ENCODE results near the gene CD99. TPM values are rescaled to one million over a fixed set of nuclear protein-coding genes. Genes with fewer than 3 reads are reported as not detected.

CD99 gene
- total RNA-seq, 1 donor from 2014 or later: 714 TPM

GRCh38 chrX:2714551-2714950, 23.5 kb downstream of the CD99 start:
- H3K27ac Mint-ChIP-seq (ENCODE audit: unreplicated experiment): no peak overlapping the region
- TF ChIP-seq, protein P1, sequence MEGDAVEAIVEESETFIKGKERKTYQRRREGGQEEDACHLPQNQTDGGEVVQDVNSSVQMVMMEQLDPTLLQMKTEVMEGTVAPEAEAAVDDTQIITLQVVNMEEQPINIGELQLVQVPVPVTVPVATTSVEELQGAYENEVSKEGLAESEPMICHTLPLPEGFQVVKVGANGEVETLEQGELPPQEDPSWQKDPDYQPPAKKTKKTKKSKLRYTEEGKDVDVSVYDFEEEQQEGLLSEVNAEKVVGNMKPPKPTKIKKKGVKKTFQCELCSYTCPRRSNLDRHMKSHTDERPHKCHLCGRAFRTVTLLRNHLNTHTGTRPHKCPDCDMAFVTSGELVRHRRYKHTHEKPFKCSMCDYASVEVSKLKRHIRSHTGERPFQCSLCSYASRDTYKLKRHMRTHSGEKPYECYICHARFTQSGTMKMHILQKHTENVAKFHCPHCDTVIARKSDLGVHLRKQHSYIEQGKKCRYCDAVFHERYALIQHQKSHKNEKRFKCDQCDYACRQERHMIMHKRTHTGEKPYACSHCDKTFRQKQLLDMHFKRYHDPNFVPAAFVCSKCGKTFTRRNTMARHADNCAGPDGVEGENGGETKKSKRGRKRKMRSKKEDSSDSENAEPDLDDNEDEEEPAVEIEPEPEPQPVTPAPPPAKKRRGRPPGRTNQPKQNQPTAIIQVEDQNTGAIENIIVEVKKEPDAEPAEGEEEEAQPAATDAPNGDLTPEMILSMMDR (IDR thresholded peaks at IDR 0.05; ENCODE audit: unreplicated experiment): no peak
- H3K4me3 Mint-ChIP-seq (ENCODE audit: unreplicated experiment): no peak overlapping the region
- H3K9me3 Mint-ChIP-seq (ENCODE audit: unreplicated experiment): no peaks in the 10 kb centered on the region
- DNase-seq (ENCODE audit: low spot score): no peak
- peaks cover 47% of the 10 kb centered on the region for H3K36me3 Mint-ChIP-seq (ENCODE audit: low read depth, unreplicated experiment)
- peaks cover 6% of the 10 kb centered on the region for H3K27me3 Mint-ChIP-seq (ENCODE audit: unreplicated experiment)
- peaks cover 25% of the 10 kb centered on the region for H3K4me1 Mint-ChIP-seq (ENCODE audit: unreplicated experiment)

GRCh38 chrX:2715066-2715600, 24.0 kb downstream of the CD99 start:
- Mint-ChIP-seq H3K27ac (ENCODE audit: unreplicated experiment) (peak overlapping the region; percentile 77), H3K4me1 (ENCODE audit: unreplicated experiment) (peaks cover 20% of the 10 kb centered on the region)

DNA sequence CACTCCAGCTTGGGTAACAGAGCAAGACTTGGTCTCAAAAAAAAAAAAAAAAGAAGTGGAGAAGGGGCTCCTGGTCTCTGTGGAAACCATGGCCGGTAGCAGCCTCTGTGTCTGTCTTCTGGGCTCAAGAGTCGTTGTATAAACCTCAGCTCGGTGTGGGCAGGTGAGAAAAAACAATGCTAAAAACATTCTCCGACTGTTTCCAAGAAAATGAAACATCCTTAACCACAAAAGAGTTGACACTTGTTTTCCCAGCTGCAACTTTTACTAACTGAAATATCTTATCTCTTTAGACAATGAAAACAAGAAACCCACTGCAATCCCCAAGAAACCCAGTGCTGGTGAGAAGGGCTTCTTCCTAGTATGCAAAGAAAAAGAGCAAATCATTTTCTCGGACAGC, 26.2 kb downstream of the CD99 start:
- Mint-ChIP-seq H3K4me3 (ENCODE audit: unreplicated experiment) (no peak overlapping the region), H3K9me3 (ENCODE audit: unreplicated experiment) (no peaks in the 10 kb centered on the region), H3K36me3 (ENCODE audit: low read depth, unreplicated experiment) (peaks cover 57% of the 10 kb centered on the region), H3K4me1 (ENCODE audit: unreplicated experiment) (peaks cover 13% of the 10 kb centered on the region), H3K27ac (ENCODE audit: unreplicated experiment) (no peak overlapping the region), H3K27me3 (ENCODE audit: unreplicated experiment) (peaks cover 3% of the 10 kb centered on the region)
- DNase-seq (ENCODE audit: low spot score): no peak
- TF ChIP-seq, protein P1 (IDR thresholded peaks at IDR 0.05; ENCODE audit: unreplicated experiment): no peak

More at GRCh38 chrX:2715066-2715600, 24.0 kb downstream of the CD99 start:
- DNase-seq (ENCODE audit: low spot score): no peak
- Mint-ChIP-seq H3K4me3 (ENCODE audit: unreplicated experiment) (peak overlapping the region; percentile 72), H3K9me3 (ENCODE audit: unreplicated experiment) (no peaks in the 10 kb centered on the region), H3K36me3 (ENCODE audit: low read depth, unreplicated experiment) (peaks cover 52% of the 10 kb centered on the region), H3K27me3 (ENCODE audit: unreplicated experiment) (peaks cover 6% of the 10 kb centered on the region)
- TF ChIP-seq, protein P1 (IDR thresholded peaks at IDR 0.05; ENCODE audit: unreplicated experiment): no peak

GRCh38 chrX:2718821-2719220, 27.7 kb downstream of the CD99 start:
- Mint-ChIP-seq H3K27ac (ENCODE audit: unreplicated experiment) (no peak overlapping the region), H3K9me3 (ENCODE audit: unreplicated experiment) (no peaks in the 10 kb centered on the region), H3K36me3 (ENCODE audit: low read depth, unreplicated experiment) (peaks cover 71% of the 10 kb centered on the region), H3K4me1 (ENCODE audit: unreplicated experiment) (peaks cover 13% of the 10 kb centered on the region), H3K27me3 (ENCODE audit: unreplicated experiment) (peaks cover 6% of the 10 kb centered on the region), H3K4me3 (ENCODE audit: unreplicated experiment) (no peak overlapping the region)
- no peak for DNase-seq (ENCODE audit: low spot score)
- TF ChIP-seq, protein P1 (IDR thresholded peaks at IDR 0.05; ENCODE audit: unreplicated experiment): no peak

GRCh38 chrX:2719774-2720447, 28.8 kb downstream of the CD99 start:
- Mint-ChIP-seq H3K4me3 (ENCODE audit: unreplicated experiment) (peak overlapping the region; percentile 70), H3K27ac (ENCODE audit: unreplicated experiment) (no peak overlapping the region), H3K4me1 (ENCODE audit: unreplicated experiment) (peaks cover 8% of the 10 kb centered on the region), H3K27me3 (ENCODE audit: unreplicated experiment) (peaks cover 6% of the 10 kb centered on the region), H3K9me3 (ENCODE audit: unreplicated experiment) (no peaks in the 10 kb centered on the region), H3K36me3 (ENCODE audit: low read depth, unreplicated experiment) (peaks cover 69% of the 10 kb centered on the region)
- TF ChIP-seq, protein P1 (IDR thresholded peaks at IDR 0.05; ENCODE audit: unreplicated experiment): no peak
- no peak for DNase-seq (ENCODE audit: low spot score)
